Glomerular visceral epithelial cell (primary cell): ENCODE results near the gene RBM6.
"Not testable (repeated sequence)": the region's sequence is repeated elsewhere in the genome, so short reads cannot be mapped to it uniquely, and the experiment has no call there.

Source experiments
- DNase-seq: peaks from one replicate; pipeline ENCODE4 v3.0.0-alpha.2; 2016; ENCODE audit errors: extremely low spot score

Gene RBM6

GRCh38 chr3:49976942-49977341 is 37.0 kb downstream of the RBM6 start:
- no peak for DNase-seq

DNA sequence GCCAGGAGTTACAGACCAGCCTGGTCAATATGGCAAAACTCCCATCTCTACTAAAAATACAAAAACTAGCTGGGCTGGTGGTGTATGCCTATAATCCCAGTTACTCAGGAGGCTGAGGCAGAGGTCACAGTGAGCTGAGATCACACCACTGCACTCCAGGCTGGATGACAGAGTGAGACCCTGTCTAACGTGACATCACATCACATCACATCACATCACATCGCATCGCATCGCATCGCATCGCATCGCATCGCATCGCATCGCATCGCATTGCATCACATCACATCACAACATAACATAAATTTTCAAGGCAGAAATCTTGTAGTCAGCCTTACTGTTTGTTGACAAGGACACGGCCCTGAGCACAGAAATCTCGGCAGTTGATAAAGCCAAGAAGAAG is 44.4 kb downstream of the RBM6 start:
- no peak for DNase-seq

DNA sequence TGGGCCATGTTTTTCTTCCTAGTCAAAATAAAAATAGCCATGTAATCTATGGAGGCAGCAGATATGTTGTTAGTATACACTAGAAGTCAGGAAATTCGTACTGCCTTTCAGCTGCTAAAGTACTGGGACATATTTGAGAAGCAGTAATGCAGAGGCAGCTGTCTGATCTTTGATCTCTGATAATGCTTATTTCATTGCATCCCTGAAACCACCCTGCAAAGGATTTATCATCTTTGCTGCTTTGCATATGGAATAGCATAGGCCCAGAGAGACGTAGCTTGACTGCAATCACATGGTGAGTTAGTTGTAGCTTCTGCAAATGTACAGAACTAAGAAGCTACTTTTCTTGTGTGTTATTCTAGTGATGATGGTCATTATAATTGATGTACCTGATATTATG is 52.4 kb downstream of the RBM6 start:
- DNase-seq = no peak

DNA sequence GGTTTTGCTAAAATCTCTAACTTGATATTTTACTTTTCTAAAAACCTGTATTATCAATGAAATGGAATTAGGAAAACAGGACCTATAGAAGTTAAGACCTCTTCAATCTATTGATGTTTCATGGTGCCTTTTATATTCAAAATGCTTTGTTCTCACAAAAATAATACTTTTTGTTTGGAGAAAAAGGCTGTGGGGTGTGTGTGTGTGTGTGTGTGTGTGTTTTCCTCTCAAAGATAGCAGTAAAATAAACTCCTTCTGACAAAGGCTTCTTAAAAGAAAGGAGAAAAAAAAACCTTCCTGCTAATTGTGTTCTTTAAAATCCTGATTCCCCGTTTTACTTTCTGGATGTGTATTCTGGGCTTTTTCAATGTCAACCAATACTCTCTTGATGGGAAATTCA is 54.5 kb downstream of the RBM6 start:
- no peak for DNase-seq

GRCh38 chr3:49996016-49996415 is 56.1 kb downstream of the RBM6 start:
- DNase-seq = no peak

DNA sequence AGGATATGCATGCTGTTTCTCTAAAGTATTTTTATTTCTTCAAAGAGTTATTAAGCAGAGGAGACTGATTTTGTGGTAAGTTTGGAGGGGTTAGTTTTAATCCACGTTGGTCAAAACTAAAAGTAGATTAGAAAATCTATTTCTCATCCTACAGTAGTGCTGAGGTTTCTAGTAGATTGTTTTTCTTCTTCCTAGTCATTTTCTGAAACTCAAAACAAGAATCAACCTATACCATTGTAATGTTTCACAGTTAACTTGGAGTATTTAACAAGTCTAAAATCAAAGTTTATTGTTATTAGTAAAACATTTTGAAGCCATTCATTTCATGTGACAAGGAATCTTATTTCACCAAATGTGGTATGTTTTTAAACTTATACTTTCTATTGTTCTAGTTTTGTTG is 57.9 kb downstream of the RBM6 start:
- no peak for DNase-seq

- DNase-seq = peak; percentile 33
Measured at GRCh38 chr3:49998326-49998725, 58.4 kb downstream of the RBM6 start.

DNA sequence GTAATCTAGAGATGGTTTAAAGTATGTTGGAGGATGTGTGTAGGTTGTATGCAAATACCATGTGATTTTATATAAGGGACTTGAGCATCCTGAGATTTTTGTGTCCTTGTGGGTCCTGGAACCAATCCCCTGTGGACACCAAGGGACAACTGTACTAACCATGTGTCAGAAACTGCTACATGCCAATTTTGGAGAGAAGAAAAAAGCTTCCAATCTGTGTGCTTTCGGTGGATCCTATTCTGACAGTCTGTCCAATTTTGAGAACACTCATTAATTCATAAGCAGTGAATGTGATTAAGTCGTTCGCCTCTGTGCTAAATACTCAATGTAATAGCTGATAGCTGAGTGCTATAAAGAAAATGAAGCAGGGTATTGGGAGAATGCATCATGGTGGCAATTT is 61.6 kb downstream of the RBM6 start:
- DNase-seq = no peak

DNA sequence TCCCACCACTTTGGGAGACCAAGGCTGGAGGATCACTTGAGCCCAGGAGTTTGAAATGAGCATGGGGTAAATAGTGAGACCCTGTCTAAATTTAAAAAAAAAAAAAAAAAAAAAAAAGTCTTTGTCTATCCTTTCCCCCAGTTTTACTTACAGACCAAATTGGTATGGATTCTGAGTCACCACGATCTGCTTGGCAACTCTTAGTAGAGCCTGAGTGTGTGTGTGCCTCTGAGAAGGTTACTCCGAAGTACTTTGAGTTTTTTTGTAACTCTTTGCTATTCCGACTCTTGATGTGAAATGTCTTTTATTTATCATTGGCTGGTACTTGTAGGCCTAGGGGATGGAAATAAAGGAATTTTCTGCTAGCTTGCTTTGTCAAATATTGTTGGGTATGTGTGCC is 63.3 kb downstream of the RBM6 start:
- no peak for DNase-seq

DNA sequence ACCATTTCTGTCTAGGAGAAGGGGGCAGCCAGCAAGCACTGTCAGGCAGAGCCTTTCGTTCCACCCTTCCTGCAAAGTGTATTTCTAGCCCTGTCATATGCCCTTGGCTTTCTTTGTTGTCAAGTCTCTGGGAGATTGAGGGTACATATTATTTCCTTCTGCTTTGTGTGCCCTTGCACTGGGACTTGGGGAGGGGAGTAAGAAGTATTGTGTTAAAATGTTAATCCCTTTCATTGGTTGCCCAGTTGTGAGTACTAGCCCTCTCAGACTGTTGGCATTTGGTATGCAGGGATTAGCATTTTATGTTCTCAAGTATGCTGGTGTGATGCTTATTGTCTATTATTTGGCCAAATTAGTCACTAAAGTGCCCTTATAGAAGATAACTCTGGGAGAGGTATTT is 63.9 kb downstream of the RBM6 start:
- no peak for DNase-seq

- DNase-seq = peak; percentile 15
Measured at GRCh38 chr3:50008931-50009330, 69.0 kb downstream of the RBM6 start.

GRCh38 chr3:50010959-50011358 is 71.0 kb downstream of the RBM6 start:
- peak; percentile 7 for DNase-seq

DNA sequence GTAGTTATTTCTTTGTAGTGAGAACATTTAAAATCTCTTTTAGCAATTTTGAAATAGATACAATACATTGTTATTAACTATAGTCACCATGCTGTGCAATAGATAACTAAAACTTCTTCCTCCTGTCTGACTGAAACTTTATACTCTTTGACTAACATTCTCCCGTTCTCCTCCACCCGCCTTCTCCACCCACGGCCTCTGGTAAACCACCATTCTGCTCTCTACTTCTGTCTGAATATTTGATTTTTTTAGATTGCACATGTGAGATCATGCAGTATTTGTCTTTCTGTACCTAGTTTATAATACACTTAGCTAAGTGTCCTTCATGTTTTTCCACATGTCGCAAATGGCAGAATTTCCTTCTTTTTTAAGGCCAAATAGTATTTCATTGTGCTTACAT is 76.0 kb downstream of the RBM6 start:
- DNase-seq = no peak

- peak; percentile 68 for DNase-seq
Measured at GRCh38 chr3:50028346-50028745, 88.4 kb downstream of the RBM6 start.

DNA sequence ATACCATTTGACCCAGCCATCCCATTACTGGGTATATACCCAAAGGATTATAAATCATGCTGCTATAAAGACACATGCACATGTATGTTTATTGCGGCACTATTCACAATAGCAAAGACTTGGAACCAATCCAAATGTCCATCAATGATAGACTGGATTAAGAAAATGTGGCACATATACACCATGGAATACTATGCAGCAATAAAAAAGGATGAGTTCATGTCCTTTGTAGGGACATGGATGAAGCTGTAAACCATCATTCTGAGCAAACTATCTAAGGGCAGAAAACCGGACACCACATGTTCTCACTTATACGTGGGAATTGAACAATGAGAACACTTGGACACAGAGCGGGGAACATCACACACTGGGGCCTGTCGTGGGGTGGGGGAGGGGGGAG is 91.3 kb downstream of the RBM6 start:
- not testable (repeated sequence) for DNase-seq

DNA sequence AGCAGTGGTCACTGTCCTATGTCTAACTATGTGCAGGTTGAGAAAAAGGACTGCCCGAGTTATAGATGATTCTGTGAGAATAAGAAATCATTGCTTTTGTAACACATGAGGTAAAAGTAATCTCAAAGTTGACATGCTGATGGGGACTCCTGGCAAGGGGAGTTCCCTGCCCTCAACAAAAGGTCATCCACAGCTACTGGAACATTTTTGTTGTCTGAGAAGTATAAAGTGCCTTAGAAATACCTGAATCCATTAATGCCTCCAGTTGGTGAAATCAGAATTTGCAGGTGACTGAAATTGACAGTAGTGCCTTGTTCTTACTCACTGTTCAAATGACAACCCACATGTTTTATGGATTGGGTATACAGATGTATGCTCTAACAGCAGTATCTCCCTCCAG is 105.0 kb downstream of the RBM6 start:
- no peak for DNase-seq

- no peak for DNase-seq
Measured at GRCh38 chr3:50047426-50047825, 107.5 kb downstream of the RBM6 start.

DNA sequence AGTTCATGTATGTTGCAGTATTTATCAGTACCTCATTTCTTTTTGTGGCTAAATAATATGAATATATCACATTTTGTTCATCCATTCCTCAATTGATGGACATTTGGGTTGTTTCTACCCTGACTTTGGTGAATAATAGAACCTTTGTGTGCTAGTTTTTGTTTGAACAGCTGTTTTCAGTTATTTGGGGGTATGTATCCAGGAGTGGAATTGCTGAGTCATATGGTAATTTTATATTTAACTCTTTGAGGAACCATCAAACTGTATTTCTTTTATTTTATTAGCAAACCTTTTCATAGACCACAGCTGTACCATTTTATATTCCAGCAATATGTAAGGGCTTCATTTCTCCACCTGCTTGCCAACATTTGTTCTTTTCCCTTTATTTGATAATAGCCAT is 110.4 kb downstream of the RBM6 start:
- no peak for DNase-seq

DNA sequence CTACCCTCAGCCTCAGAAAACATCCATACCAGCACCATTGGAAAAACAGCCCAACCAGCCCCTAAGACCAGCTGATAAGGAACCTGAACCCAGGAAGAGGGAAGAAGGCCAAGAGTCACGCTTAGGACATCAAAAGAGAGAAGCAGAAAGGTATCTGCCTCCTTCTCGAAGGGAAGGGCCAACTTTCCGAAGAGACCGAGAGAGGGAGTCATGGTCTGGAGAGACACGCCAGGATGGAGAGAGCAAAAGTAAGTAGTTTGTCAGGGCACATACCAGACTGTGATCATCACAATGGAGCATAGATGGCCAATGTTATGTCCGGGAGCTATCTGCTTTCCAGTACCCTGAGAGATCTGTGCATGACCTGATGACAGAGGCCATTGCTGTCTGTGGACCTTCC is 117.8 kb downstream of the RBM6 start:
- no peak for DNase-seq

DNA sequence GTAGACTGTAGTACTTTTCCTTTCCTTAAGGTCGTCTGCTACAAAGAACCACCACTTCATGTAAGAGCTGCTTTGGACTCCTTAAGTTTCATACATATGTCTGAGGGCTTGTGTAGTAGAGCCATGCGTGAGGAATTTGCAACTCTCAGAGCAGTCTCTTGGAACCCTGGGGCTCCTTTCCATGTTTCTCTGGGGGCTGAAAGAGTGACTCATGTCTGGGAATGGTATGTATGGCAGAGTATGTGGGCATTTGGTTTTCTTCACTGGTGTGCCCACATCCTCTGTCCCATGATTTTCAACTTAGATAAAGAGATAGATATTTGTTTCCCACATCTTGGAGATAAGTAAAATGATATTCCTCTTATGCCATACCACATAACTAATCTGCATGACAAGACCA is 128.2 kb downstream of the RBM6 start:
- peak; percentile 80 for DNase-seq

DNA sequence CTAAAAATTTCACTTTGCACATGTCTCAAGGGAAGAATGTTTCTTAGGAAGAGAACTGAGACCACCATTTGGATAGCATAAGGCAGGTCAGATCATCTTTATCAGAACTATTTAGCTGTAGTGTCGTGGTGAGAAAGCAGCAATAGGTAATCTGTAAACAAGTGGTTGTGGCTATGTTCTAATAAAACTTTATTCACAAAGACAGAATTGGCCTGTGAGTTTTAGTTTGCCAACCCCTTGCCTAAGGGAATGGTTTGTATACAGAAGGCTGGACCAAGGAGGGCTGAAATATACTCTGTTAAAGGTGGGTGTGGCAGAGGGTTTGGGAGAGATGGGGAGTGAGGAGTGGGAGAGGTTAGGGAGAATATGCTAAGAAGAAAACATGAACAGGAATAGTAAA is 138.1 kb downstream of the RBM6 start:
- no peak for DNase-seq

DNA sequence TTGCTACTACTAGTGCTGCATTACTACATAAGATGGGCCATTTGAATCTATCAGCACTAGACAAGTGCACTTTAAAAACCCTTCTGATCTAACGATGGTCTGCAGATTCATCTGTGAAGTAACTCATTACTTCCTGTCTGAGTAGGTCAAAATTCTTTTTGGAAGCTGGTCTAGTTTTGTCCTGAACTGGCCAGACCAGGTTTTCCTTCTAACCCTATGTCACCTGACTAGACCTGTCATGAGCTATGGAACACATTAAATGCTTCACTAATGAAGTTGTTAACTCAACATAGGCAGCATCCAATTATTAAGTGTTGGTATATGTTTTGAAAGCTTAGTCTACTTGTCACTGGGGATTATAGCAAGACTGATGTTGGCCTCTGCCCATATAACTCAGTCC is 138.7 kb downstream of the RBM6 start:
- no peak for DNase-seq

DNA sequence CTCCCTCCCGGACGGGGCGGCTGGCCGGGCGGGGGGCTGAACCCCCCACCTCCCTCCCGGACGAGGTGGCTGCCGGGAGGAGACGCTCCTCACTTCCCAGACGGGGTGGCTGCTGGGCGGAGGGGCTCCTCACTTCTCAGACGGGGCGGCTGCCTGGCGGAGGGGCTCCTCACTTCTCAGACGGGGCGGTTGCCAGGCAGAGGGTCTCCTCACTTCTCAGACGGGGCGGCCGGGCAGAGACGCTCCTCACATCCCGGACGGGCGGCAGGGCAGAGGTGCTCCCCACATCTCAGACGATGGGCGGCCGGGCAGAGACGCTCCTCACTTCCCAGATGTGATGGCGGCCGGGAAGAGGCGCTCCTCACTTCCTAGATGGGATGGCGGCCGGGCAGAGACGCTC is 145.0 kb downstream of the RBM6 start:
- DNase-seq = not testable (repeated sequence)

GRCh38 chr3:50088725-50089608 is 149.0 kb downstream of the RBM6 start, which contains the start of gene RBM5:
Gene RBM5, plus strand, starts transcription at chr3:50088919. Its CDS starts 1,516 bp downstream, at chr3:50090435.
- DNase-seq = peak; percentile 90
